GM19395 (cell line): ENCODE measurements around the gene NMB.

ENCODE experiments used
- ATAC-seq: cut with Tn5 transposase; IDR thresholded peaks from one replicate; pipeline ENCODE4 v1.9.1; 2021; ENCODE audit warnings: mild to moderate bottlenecking, moderate library complexity; ENCODE audit not compliant: unreplicated experiment

The NMB gene

GRCh38 chr15:84620626-84621025, 37.4 kb downstream of the NMB start:
- ATAC-seq: no peak

- no peak for ATAC-seq
Observed at GRCh38 chr15:84616235-84616634, 41.8 kb downstream of the NMB start.

- no peak for ATAC-seq
Observed at GRCh38 chr15:84611631-84612030, 46.4 kb downstream of the NMB start.

GRCh38 chr15:84609818-84610525, 48.0 kb downstream of the NMB start:
- no peak for ATAC-seq

GRCh38 chr15:84608707-84609284, 49.2 kb downstream of the NMB start:
- no peak for ATAC-seq

- no peak for ATAC-seq
Observed at GRCh38 chr15:84606653-84607120, 51.3 kb downstream of the NMB start.

- ATAC-seq: no peak
Observed at GRCh38 chr15:84605554-84605882, 52.5 kb downstream of the NMB start.
